HepG2 (cell line): Measurements from ENCODE around the gene ZSWIM6. TPM values are rescaled to one million over a fixed set of nuclear protein-coding genes. Genes with fewer than 3 reads are reported as not detected.

Source experiments
- HOXA5 ChIP-seq: sonication (generic); formaldehyde crosslinking; IDR thresholded peaks from 2 replicates; pipeline ENCODE4 v1.4.0; 2020; ENCODE audit warnings: missing genetic modification reagents
- IRX3 ChIP-seq: sonication (generic); formaldehyde crosslinking; IDR thresholded peaks from 2 replicates; pipeline ENCODE4 v1.8.1; 2023; ENCODE audit warnings: mild to moderate bottlenecking, low read depth, missing genetic modification reagents, borderline replicate concordance
- KDM3A ChIP-seq: IDR thresholded peaks from 2 replicates; pipeline ENCODE4 v1.6.1; 2018; ENCODE audit warnings: low read depth, missing compliant biosample characterization
- NFE2L2 ChIP-seq: fragments of 150-350 bp; IDR thresholded peaks from 2 replicates; pipeline ENCODE4 v1.6.1; 2014; ENCODE audit warnings: low read length
- PRPF4 ChIP-seq: fragments of 200-400 bp; formaldehyde crosslinking; IDR thresholded peaks from 2 replicates; pipeline ENCODE4 v1.6.1; 2016; ENCODE audit warnings: low read length, low read depth; ENCODE audit not compliant: poor library complexity, severe bottlenecking
- RFXAP ChIP-seq: sonication (generic); formaldehyde crosslinking; IDR thresholded peaks from 2 replicates; pipeline ENCODE4 v1.4.0; 2020; ENCODE audit warnings: missing genetic modification reagents, borderline replicate concordance
- SNAPC4 ChIP-seq: sonication (generic); formaldehyde crosslinking; IDR thresholded peaks from 2 replicates; pipeline ENCODE4 v1.4.0; 2020; ENCODE audit warnings: mild to moderate bottlenecking, missing genetic modification reagents
- SNRNP70 ChIP-seq: fragments of 200-400 bp; formaldehyde crosslinking; IDR thresholded peaks from 2 replicates; pipeline ENCODE4 v1.6.1; 2017; ENCODE audit warnings: mild to moderate bottlenecking, low read depth, low read length, moderate library complexity
- SP5 ChIP-seq: IDR thresholded peaks from 2 replicates; pipeline ENCODE4 v1.6.1; 2016; ENCODE audit warnings: low read depth, borderline replicate concordance
- TBP ChIP-seq: sonication (generic); formaldehyde crosslinking; IDR thresholded peaks from 2 replicates; pipeline ENCODE4 v1.5.0; 2020; ENCODE audit warnings: missing genetic modification reagents
- TFAP4 ChIP-seq: sonication (generic); IDR thresholded peaks from 2 replicates; pipeline ENCODE4 v1.6.1; 2016; ENCODE audit warnings: low read depth, borderline replicate concordance
- ZBTB1 ChIP-seq: sonication (generic); formaldehyde crosslinking; IDR thresholded peaks from 2 replicates; pipeline ENCODE4 v1.4.0; 2020; ENCODE audit warnings: missing genetic modification reagents, borderline replicate concordance
- ZBTB37 ChIP-seq: sonication (generic); formaldehyde crosslinking; IDR thresholded peaks from 2 replicates; pipeline ENCODE4 v1.4.0; 2020; ENCODE audit warnings: mild to moderate bottlenecking, missing genetic modification reagents
- ZFY ChIP-seq: sonication (generic); formaldehyde crosslinking; IDR thresholded peaks from 2 replicates; pipeline ENCODE4 v1.4.0; 2020; ENCODE audit warnings: missing genetic modification reagents
- ZNF253 ChIP-seq: sonication (generic); formaldehyde crosslinking; IDR thresholded peaks from 2 replicates; pipeline ENCODE4 v1.8.0; 2022; ENCODE audit warnings: mild to moderate bottlenecking, missing genetic modification reagents, borderline replicate concordance
- ZNF317 ChIP-seq: sonication (generic); formaldehyde crosslinking; IDR thresholded peaks from 2 replicates; pipeline ENCODE4 v1.5.0; 2020; ENCODE audit warnings: mild to moderate bottlenecking, missing genetic modification reagents
- ZNF33B ChIP-seq: sonication (generic); formaldehyde crosslinking; IDR thresholded peaks from 2 replicates; pipeline ENCODE4 v1.5.1; 2020; ENCODE audit warnings: mild to moderate bottlenecking, missing genetic modification reagents
- ZNF367 ChIP-seq: sonication (generic); formaldehyde crosslinking; IDR thresholded peaks from 2 replicates; pipeline ENCODE4 v1.4.0; 2020; ENCODE audit warnings: missing genetic modification reagents, borderline replicate concordance
- ZNF383 ChIP-seq: sonication (generic); formaldehyde crosslinking; IDR thresholded peaks from 2 replicates; pipeline ENCODE4 v1.4.0; 2020; ENCODE audit warnings: missing genetic modification reagents, mild to moderate bottlenecking, borderline replicate concordance
- ZNF644 ChIP-seq: IDR thresholded peaks from 2 replicates; pipeline ENCODE4 v1.6.1; 2016; ENCODE audit warnings: low read depth
- polyA plus RNA-seq, 8 experiments: library from polyadenylated mRNA; depleted of rRNA in 3 of 8; stranded (reverse) in 7 of 8; unstranded in 1 of 8; fragments of >200 nt; fragmentation: Illumina TruSeq in 4 of 8; extraction: Trizol in 4 of 8; gene quantifications; 2 replicates each; pipeline versions ENCODE4 v1.2.1 to v1.2.3, GENCODE V29; 2011 to 2016; ENCODE audit warnings: low read depth in 4 of 8, missing spikeins in 1 of 8, mixed read lengths in 1 of 8; ENCODE audit not compliant: insufficient read depth in 1 of 8
- total RNA-seq, 5 experiments: library from RNA; depleted of rRNA; stranded (reverse); fragments of >200 nt; fragmentation: Illumina TruSeq; extraction: Trizol; gene quantifications; 2 replicates each; pipeline ENCODE4 v1.2.3, GENCODE V29; 2016; ENCODE audit warnings: low read depth in 1 of 5

ZSWIM6 gene
- total and polyA plus RNA-seq, 2 of the 13 experiments (the other 11 are each of a cell fraction or from before 2014, with no cell fraction given), result 0.82 to 1.9 TPM

GRCh38 chr5:61301341-61302199, 30.5 kb upstream of the ZSWIM6 start (continued):
- TF ChIP-seq TBP, result no peak
- no peak for TF ChIP-seq ZNF253
- TF ChIP-seq NFE2L2, result no peak
- TF ChIP-seq TFAP4, result peak; percentile 59; the same call in 1 of the 2 replicates
- TF ChIP-seq SNAPC4, result no peak
- no peak for TF ChIP-seq ZBTB1 (CRISPR knock-in tag)
- no peak for TF ChIP-seq SNRNP70
- TF ChIP-seq ZNF33B (CRISPR knock-in tag), result no peak
- TF ChIP-seq RFXAP (CRISPR knock-in tag), result peak; percentile 39; the same call in 1 of the 2 replicates
- TF ChIP-seq ZNF383 (CRISPR knock-in tag), result no peak
- no peak for TF ChIP-seq IRX3 (CRISPR knock-in tag)
- TF ChIP-seq ZBTB37, result no peak
- peak; percentile 53; the same call in 1 of the 2 replicates for TF ChIP-seq KDM3A (CRISPR knock-in tag)
- TF ChIP-seq ZNF367 (CRISPR knock-in tag), result no peak
- no peak for TF ChIP-seq PRPF4
- 0 out of 2 replicates have a peak, but pooled peaks have one; percentile 25 for TF ChIP-seq ZFY (CRISPR knock-in tag)
- TF ChIP-seq SP5 (CRISPR knock-in tag), result no peak
- TF ChIP-seq ZNF317 (CRISPR knock-in tag), result peak; percentile 64; the same call in 1 of the 2 replicates
- TF ChIP-seq HOXA5 (CRISPR knock-in tag), result no peak
- TF ChIP-seq ZNF644, result peak; percentile 97
